Frontal cortex (tissue), 4 donors: ENCODE results near the gene UBL4B. TPM values are rescaled to one million over a fixed set of nuclear protein-coding genes. Genes with fewer than 3 reads are reported as not detected.
"Not testable (repeated sequence)": the region's sequence is repeated elsewhere in the genome, so short reads cannot be mapped to it uniquely, and the experiment has no call there.

Experiments used
- DNase-seq, 2 donors: peaks; one replicate each; pipeline ENCODE4 v3.0.0; 2012; ENCODE audit warnings: low spot score in 2 of 2
- FAIRE-seq: peaks from 2 replicates; lab custom pipeline; 2012; peaks lifted over from hg19 to GRCh38; lab: Jason Lieb, UNC
- total RNA-seq: library from RNA; depleted of rRNA; stranded (reverse); fragments of >200 nt; gene quantifications from one replicate; pipeline ENCODE4 v1.2.3, GENCODE V29; 2014
- donor health status: control.
- donor health status: control.
- donor health status: control.

UBL4B gene
- total RNA-seq: 0.41 TPM

- no peak for FAIRE-seq
- DNase-seq: no peak
Observed at GRCh38 chr1:110112143-110112542, at the start of gene UBL4B. Gene UBL4B, plus strand, starts transcription at chr1:110112443. Its CDS starts 92 bp downstream, at chr1:110112535.

- DNase-seq (no peak), FAIRE-seq (no peak)
Observed at GRCh38 chr1:110062612-110063011, 49.6 kb upstream of the UBL4B start.

GRCh38 chr1:110063781-110064180 lies 48.5 kb upstream of the UBL4B start:
- FAIRE-seq: no peak
- no peak for DNase-seq

- DNase-seq (no peak), FAIRE-seq (no peak)
Observed at GRCh38 chr1:110064576-110065337, 47.5 kb upstream of the UBL4B start.

GRCh38 chr1:110065841-110066240 lies 46.4 kb upstream of the UBL4B start:
- DNase-seq: no peak
- FAIRE-seq: no peak

GRCh38 chr1:110067479-110067892 lies 44.8 kb upstream of the UBL4B start:
- DNase-seq (no peak), FAIRE-seq (no peak)

- FAIRE-seq: no peak
Observed at GRCh38 chr1:110067893-110068645, 44.2 kb upstream of the UBL4B start.

GRCh38 chr1:110068646-110069403 lies 43.4 kb upstream of the UBL4B start:
- DNase-seq: no peak
- FAIRE-seq: no peak

More at GRCh38 chr1:110067893-110068645, 44.2 kb upstream of the UBL4B start:
- peak in 1 of 2 donors; percentile 54 for DNase-seq

GRCh38 chr1:110069404-110070281 lies 42.6 kb upstream of the UBL4B start:
- DNase-seq (no peak), FAIRE-seq (no peak)

- FAIRE-seq (no peak), DNase-seq (no peak)
Observed at GRCh38 chr1:110070282-110070669, 42.0 kb upstream of the UBL4B start.

GRCh38 chr1:110070671-110071242 lies 41.5 kb upstream of the UBL4B start, which contains the start of gene ALX3:
Gene ALX3, minus strand, starts transcription at chr1:110070672. Its CDS starts 60 bp downstream, at chr1:110070612.
- no peak for DNase-seq
- FAIRE-seq: no peak

GRCh38 chr1:110074166-110074565 lies 38.1 kb upstream of the UBL4B start:
- no peak for FAIRE-seq
- no peak for DNase-seq

GRCh38 chr1:110076789-110077500 lies 35.3 kb upstream of the UBL4B start:
- no peak for FAIRE-seq
- no peak for DNase-seq

- not testable (repeated sequence) for DNase-seq, FAIRE-seq
Observed at GRCh38 chr1:110079995-110080394, 32.2 kb upstream of the UBL4B start.

GRCh38 chr1:110081061-110081460 lies 31.2 kb upstream of the UBL4B start:
- FAIRE-seq: no peak

GRCh38 chr1:110082477-110082876 lies 29.8 kb upstream of the UBL4B start:
- DNase-seq (no peak), FAIRE-seq (no peak)

More at GRCh38 chr1:110081061-110081460, 31.2 kb upstream of the UBL4B start:
- no peak for DNase-seq

- FAIRE-seq (no peak), DNase-seq (no peak)
Observed at GRCh38 chr1:110083061-110083865, 29.0 kb upstream of the UBL4B start.

GRCh38 chr1:110083866-110084226 lies 28.4 kb upstream of the UBL4B start:
- no peak for FAIRE-seq

More at GRCh38 chr1:110083866-110084226, 28.4 kb upstream of the UBL4B start:
- no peak for DNase-seq
